Parathyroid adenoma (tissue), 2 donors: ENCODE measurements around the gene VIL1.

Experiments
- H2AFZ ChIP-seq: fragments of 300-600 bp; sonication (generic); one replicate; pipeline ENCODE4 v1.7.0; 2017; ENCODE audit warnings: antibody characterized with exemption, mild to moderate bottlenecking
- H3K27ac ChIP-seq: fragments of 300-600 bp; sonication (generic); one replicate; pipeline ENCODE4 v1.7.0; 2017
- H3K27me3 ChIP-seq: fragments of 300-600 bp; sonication (generic); one replicate; pipeline ENCODE4 v1.7.0; 2017; ENCODE audit warnings: low read length; ENCODE audit not compliant: control insufficient read depth, insufficient read depth
- H3K36me3 ChIP-seq: fragments of 300-600 bp; sonication (generic); one replicate; pipeline ENCODE4 v1.7.0; 2017; ENCODE audit warnings: low read length; ENCODE audit not compliant: control insufficient read depth, insufficient read depth
- H3K4me1 ChIP-seq: fragments of 300-600 bp; sonication (generic); one replicate; pipeline ENCODE4 v1.7.0; 2017; ENCODE audit warnings: control low read depth
- H3K4me2 ChIP-seq: fragments of 300-600 bp; sonication (generic); one replicate; pipeline ENCODE4 v1.7.0; 2017; ENCODE audit warnings: low read length
- H3K4me3 ChIP-seq: fragments of 300-600 bp; sonication (generic); one replicate; pipeline ENCODE4 v1.7.0; 2017; ENCODE audit warnings: low read depth, low read length
- H3K79me2 ChIP-seq: fragments of 300-600 bp; sonication (generic); one replicate; pipeline ENCODE4 v1.7.0; 2017; ENCODE audit warnings: control low read depth
- H3K9ac ChIP-seq: fragments of 300-600 bp; sonication (generic); one replicate; pipeline ENCODE4 v1.7.0; 2017; ENCODE audit warnings: mild to moderate bottlenecking
- H3K9me3 ChIP-seq: fragments of 300-600 bp; sonication (generic); one replicate; pipeline ENCODE4 v1.7.0; 2017; ENCODE audit warnings: low read length; ENCODE audit not compliant: control insufficient read depth
- TF ChIP-seq, protein P1 (sequence below): fragments of 300-600 bp; sonication (generic); IDR thresholded peaks from one replicate; pipeline ENCODE4 v1.7.0; 2017; ENCODE audit warnings: antibody characterized with exemption, mild to moderate bottlenecking
- donor health status: primary hyperparathyroidism.

VIL1 gene

DNA sequence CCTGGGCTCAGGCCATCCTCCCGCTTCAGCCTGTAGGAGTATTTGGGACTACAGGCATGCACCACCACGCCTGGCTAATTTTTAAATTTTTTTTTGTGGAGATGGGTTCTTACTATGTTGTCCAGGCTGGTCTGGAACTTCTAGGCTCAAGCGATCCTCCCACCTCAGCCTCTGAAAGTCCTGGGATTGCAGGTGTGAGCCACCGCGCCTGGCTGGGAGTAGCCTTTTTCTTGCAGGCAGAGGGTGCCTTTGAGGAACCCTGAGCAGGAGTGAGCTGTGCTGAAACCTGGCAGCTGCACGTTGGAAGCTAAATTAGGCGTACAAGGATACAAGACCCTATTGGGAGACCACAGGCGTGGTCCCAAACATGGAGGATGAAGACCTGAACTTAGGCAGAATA lies 11.2 kb upstream of the VIL1 start:
- H3K27me3 ChIP-seq = no peaks in the 10 kb centered on the region
- peaks cover 11% of the 10 kb centered on the region for H3K4me1 ChIP-seq
- H3K36me3 ChIP-seq = no peaks in the 10 kb centered on the region
- H3K4me3 ChIP-seq = no peak overlapping the region
- H3K79me2 ChIP-seq = peaks cover 2% of the 10 kb centered on the region
- no peak overlapping the region for H3K27ac ChIP-seq
- no peaks in the 10 kb centered on the region for H3K9me3 ChIP-seq
- H2AFZ ChIP-seq = peak overlapping the region; percentile 23
- no peak overlapping the region for H3K9ac ChIP-seq
- TF ChIP-seq, protein P1, sequence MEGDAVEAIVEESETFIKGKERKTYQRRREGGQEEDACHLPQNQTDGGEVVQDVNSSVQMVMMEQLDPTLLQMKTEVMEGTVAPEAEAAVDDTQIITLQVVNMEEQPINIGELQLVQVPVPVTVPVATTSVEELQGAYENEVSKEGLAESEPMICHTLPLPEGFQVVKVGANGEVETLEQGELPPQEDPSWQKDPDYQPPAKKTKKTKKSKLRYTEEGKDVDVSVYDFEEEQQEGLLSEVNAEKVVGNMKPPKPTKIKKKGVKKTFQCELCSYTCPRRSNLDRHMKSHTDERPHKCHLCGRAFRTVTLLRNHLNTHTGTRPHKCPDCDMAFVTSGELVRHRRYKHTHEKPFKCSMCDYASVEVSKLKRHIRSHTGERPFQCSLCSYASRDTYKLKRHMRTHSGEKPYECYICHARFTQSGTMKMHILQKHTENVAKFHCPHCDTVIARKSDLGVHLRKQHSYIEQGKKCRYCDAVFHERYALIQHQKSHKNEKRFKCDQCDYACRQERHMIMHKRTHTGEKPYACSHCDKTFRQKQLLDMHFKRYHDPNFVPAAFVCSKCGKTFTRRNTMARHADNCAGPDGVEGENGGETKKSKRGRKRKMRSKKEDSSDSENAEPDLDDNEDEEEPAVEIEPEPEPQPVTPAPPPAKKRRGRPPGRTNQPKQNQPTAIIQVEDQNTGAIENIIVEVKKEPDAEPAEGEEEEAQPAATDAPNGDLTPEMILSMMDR = no peak
- no peak overlapping the region for H3K4me2 ChIP-seq

- Histone ChIP-seq H3K36me3 (no peaks in the 10 kb centered on the region), H3K9ac (no peak overlapping the region), H2AFZ (no peak overlapping the region), H3K27me3 (no peaks in the 10 kb centered on the region), H3K27ac (no peak overlapping the region), H3K9me3 (no peaks in the 10 kb centered on the region), H3K4me3 (no peak overlapping the region), H3K4me1 (no peaks in the 10 kb centered on the region), H3K4me2 (no peak overlapping the region), H3K79me2 (no peaks in the 10 kb centered on the region)
- TF ChIP-seq, protein P1 = no peak
Observed at GRCh38 chr2:218418321-218418716, 604 bp upstream of the VIL1 start.

- H3K27ac ChIP-seq = no peak overlapping the region
- no peak overlapping the region for H2AFZ ChIP-seq
- no peaks in the 10 kb centered on the region for H3K27me3 ChIP-seq
- TF ChIP-seq, protein P1 = no peak
- no peaks in the 10 kb centered on the region for H3K9me3 ChIP-seq
- H3K79me2 ChIP-seq = no peaks in the 10 kb centered on the region
- H3K9ac ChIP-seq = no peak overlapping the region
- H3K4me2 ChIP-seq = no peak overlapping the region
- H3K4me1 ChIP-seq = no peaks in the 10 kb centered on the region
- H3K4me3 ChIP-seq = no peak overlapping the region
- H3K36me3 ChIP-seq = no peaks in the 10 kb centered on the region
Observed at GRCh38 chr2:218419630-218420216, 800 bp downstream of the VIL1 start.

DNA sequence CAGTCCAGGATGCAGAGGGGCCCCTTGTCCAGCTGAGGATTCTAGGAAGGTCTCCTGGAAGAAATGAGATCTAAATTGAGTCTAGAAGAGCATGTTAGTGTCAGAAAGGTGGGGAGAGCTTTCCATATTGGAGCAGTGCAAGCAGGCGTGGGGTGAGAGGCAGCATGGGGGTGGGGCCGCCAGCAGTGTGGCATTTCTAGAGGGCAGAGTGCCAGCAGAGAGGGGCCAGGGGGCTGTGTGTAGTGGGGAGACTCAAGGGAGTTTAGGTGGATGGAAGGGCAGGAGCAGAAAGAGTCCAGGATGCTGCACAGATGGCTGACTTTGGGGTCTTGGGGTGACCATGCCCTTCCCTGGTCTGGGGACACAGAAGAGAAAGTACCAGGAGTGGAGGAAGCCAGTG lies 2.1 kb downstream of the VIL1 start:
- H3K9me3 ChIP-seq = no peaks in the 10 kb centered on the region
- H2AFZ ChIP-seq = no peak overlapping the region
- H3K4me3 ChIP-seq = no peak overlapping the region
- H3K27me3 ChIP-seq = no peaks in the 10 kb centered on the region
- H3K36me3 ChIP-seq = no peaks in the 10 kb centered on the region
- H3K4me1 ChIP-seq = no peaks in the 10 kb centered on the region
- H3K9ac ChIP-seq = no peak overlapping the region
- H3K79me2 ChIP-seq = no peaks in the 10 kb centered on the region
- H3K27ac ChIP-seq = no peak overlapping the region
- H3K4me2 ChIP-seq = no peak overlapping the region
- TF ChIP-seq, protein P1 = no peak

DNA sequence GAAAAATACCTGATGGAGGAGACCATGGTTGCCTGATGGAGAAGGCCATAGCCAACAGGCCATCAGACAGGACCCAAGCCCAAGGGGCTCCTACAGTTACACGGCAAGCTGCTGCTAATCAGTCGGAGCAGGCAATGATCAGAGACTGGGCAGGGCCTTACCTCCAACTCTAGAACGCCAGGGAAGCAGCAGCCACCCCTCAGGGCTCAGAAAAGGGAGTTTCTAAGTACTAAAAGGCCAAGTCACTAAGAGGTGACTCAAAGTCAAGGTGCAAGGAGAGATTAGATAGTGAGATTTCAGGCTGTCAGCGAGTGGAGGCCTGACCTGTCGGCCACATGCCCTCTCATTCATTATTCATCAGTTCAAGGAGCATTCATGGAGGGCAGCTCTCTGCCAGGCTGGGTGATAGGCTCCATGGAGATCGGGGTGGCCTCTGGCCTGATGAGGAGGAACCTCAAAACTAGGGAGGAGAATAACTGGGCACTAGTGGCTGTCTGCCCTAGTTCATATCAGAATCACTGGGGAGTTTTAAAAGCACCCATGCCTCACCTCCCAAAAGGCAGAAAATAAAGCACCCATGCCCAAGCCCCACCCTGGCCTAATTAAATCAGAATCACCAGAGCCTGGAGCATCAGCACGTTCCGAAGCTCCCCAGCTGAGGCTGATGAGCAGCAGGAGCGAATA lies 3.6 kb downstream of the VIL1 start:
- H3K4me2 ChIP-seq = no peak overlapping the region
- H3K79me2 ChIP-seq = no peaks in the 10 kb centered on the region
- H3K36me3 ChIP-seq = no peaks in the 10 kb centered on the region
- H2AFZ ChIP-seq = no peak overlapping the region
- no peaks in the 10 kb centered on the region for H3K9me3 ChIP-seq
- H3K4me1 ChIP-seq = no peaks in the 10 kb centered on the region
- TF ChIP-seq, protein P1 = no peak
- no peak overlapping the region for H3K4me3 ChIP-seq
- no peak overlapping the region for H3K27ac ChIP-seq
- H3K27me3 ChIP-seq = no peaks in the 10 kb centered on the region
- no peak overlapping the region for H3K9ac ChIP-seq
